ENCODE data around the gene JMJD8.

Gene JMJD8

GRCh38 chr16:709566-710499, 25.7 kb upstream of the JMJD8 start:
- peak; percentile 89 for DNase-seq (ENCODE audit: low read depth, low spot score)

DNA sequence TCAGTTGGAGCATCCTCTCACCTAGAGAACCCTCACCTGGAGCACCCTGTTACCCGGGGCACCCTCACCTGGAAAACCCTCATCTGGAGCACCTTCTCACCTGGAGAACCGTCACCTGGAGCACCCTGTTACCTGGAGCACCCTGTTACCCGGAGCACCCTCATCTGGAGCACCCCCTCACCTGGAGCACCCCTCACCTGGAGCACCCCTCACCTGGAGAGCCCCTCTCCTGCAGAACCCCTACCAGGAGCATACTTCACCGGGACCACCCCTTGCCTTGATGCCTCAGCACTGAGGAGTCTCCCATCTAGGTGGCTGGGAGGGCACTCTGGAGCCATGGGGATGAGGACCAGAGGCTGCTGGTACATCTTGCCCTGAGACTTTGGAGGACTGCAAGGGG, 24.8 kb upstream of the JMJD8 start:
- no peak for DNase-seq (ENCODE audit: low read depth, low spot score)

DNA sequence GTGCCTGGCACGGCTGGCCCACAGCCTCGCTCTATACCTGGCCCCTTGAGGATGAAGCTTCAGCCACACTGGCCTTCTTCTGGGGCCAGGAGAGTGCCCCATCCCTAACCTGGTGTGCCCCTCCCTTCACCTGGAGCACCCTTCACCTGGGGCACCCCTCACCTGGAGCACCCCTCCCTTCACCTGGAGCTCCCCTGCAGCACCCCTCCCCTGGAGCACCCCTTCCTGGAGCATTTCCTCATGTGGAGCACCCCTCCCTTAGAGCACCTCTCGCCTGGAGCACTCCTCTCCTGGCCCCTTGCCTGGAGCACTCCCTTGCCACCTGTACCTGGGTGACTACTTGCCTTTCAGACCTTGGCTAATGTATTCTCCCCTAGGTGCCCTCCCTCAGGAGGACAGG, 23.9 kb upstream of the JMJD8 start:
- DNase-seq (ENCODE audit: low read depth, low spot score), result no peak

- DNase-seq (ENCODE audit: low read depth, low spot score), result no peak
Observed at GRCh38 chr16:707062-707538, 23.0 kb upstream of the JMJD8 start.

- DNase-seq (ENCODE audit: low read depth, low spot score), result no peak
Observed at GRCh38 chr16:706189-707061, 22.3 kb upstream of the JMJD8 start.

- DNase-seq (ENCODE audit: low read depth, low spot score), result no peak
Observed at GRCh38 chr16:705431-706188, 21.5 kb upstream of the JMJD8 start, which contains the start of gene FBXL16. Gene FBXL16, minus strand, starts transcription at chr16:705801. Its CDS starts 8,396 bp downstream, at chr16:697405.

GRCh38 chr16:704552-705380, 20.6 kb upstream of the JMJD8 start:
- DNase-seq (ENCODE audit: low read depth, low spot score), result no peak

DNA sequence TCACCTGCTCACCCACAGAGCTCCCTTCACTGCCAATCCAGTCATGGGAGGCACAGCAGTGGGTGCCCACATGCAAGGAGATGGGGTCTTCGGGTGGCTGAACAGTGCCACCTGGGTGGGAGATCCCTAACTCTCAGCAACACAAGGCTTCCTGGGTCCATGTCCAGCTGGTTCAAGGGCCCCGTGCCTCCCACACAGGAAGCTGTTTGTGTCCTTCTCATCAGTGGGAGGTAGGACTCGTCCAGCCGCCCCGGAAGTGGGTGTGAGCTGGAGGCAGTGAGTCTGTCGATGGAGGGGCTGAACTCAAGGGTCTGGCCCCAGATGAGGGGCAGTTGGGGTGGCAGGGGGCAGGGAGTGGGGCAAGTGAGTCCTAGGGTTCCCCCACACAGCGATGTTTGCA, 19.9 kb upstream of the JMJD8 start:
- no peak for DNase-seq (ENCODE audit: low read depth, low spot score)

GRCh38 chr16:703406-703805, 19.3 kb upstream of the JMJD8 start:
- no peak for DNase-seq (ENCODE audit: low read depth, low spot score)

DNA sequence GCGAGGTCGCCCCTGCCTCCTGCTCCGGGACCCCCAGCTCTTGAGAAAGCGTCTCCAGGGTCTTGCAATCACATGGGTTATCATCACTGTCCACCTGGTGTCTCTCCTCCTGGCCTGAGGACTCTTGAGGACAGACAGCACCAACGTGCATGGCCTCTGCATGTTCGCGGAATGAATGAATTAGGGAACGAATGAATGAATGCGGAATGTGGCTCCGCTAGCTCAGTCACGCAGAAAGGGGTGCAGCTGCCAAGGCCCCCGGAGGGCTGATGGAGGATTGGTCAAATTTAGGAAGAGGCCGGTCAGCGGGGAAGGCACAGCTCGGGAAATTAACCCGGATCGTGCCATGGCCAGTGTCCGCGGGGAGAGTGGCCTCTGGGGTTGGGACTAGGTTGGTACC, 18.2 kb upstream of the JMJD8 start:
- no peak for DNase-seq (ENCODE audit: low read depth, low spot score)

GRCh38 chr16:700684-701584, 16.8 kb upstream of the JMJD8 start:
- DNase-seq (ENCODE audit: low read depth, low spot score), result no peak

- DNase-seq (ENCODE audit: low read depth, low spot score), result no peak
Observed at GRCh38 chr16:698911-699671, 15.0 kb upstream of the JMJD8 start.

- no peak for DNase-seq (ENCODE audit: low read depth, low spot score)
Observed at GRCh38 chr16:695355-696089, 11.4 kb upstream of the JMJD8 start.

DNA sequence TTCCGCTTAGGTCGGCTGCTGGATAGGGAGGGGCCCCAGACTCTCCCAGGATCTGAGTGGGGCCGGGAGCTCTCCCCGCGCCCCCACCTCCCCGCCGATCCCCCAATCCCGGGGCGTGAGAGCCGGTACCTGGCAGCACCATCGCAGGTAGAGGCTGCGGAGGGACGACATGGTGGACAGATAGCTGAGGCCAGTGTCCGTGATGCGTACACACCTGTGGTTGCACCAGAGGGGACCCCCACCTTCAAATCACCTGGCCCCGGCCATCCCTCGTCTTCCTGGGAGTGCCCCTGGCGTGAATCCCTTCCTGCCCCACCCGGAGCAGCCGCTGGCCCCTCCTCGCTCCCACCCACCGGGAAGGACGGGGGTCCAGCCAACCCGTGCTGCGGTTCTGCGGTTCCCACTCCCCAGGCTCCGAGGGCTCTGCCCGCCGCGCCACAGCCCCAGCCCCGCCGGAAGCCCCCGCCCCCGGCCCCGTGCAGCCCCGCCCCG, 10.8 kb upstream of the JMJD8 start:
- no peak for DNase-seq (ENCODE audit: low read depth, low spot score)

DNA sequence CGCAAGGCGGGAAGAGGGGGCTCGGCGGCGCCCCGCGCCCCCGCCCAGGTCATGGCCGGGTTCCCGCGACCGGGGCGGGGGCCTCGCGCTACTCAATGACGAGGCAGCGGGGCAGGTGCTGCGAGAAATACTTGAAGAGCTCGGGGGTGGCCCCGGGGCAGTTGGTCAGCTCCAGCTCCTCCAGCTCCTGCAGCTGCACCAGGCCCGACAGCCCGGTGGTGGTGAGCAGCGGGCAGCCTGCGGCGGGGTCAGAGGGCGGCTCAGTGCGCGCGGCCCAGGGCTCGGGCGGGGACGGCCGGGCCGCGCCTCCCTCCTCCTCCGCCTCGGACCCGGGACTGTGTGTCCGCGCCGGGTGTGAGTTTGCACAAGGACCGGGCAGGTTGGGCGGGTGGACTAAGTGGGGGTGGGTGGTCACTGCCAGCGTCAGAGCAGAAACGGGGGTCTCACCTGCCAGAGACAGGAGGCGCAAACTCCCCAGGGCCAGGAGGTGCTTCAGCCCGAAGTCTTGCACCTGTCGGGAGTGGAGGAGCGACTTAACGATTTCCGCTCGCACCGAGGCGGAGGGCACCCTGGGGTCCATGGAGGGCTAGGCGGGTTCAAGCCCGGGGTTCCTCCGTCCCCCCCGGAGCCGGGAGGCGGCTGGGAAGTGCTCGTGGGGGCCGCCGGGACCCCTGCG, 10.2 kb upstream of the JMJD8 start:
- peak; percentile 62 for DNase-seq (ENCODE audit: low read depth, low spot score)

DNA sequence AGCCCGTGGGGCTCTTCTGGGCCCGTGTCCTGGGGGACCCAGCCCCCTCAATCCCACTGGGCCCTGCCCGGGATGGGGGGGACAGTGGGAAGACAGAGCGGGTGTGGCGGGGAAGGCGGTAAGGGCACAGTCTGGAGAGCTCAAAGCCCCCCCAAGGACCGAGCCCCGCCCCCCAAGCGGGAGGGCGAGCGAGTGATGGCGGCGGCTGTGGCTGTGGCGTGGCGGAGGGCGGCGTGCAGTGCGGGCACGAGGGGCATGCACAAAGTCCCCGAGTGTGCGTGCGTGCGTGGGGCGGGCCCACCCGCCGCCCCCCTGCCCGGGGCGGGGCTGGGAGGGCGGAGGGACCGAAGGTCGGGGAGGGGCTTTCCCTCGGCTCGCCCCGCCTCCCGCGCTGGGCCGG, 9.6 kb upstream of the JMJD8 start:
- DNase-seq (ENCODE audit: low read depth, low spot score), result no peak

DNA sequence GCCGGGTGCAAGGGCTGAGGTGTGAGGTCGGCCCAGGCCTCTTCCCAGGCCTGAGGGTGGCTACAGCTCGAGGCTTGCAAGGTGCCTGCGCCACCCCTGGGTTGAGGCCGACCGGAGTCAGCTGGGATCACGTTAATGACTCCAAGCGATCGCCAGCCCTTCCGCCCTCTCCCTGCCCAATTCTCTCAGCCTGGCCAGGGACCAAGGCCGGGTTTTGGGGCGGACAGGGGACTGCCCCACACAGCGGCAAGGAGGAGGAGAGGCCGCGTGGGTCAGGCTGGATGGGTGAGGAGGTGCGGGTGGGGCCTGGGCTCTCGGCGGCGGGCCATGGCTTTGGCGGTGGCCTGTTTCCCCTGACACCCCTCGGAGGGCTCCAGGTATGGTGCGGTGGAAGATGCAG, 9.2 kb upstream of the JMJD8 start:
- DNase-seq (ENCODE audit: low read depth, low spot score), result no peak
